SK-N-SH treated with all-trans-retinoic acid at 6 μM for 48 hours (cell line): ENCODE data around the gene ARFRP1.

Experiments
- ARNTL ChIP-seq: fragments of 450-650 bp; formaldehyde crosslinking; IDR thresholded peaks from 2 replicates; pipeline ENCODE4 v1.5.0; 2020; ENCODE audit warnings: low read depth, mild to moderate bottlenecking, moderate library complexity, borderline replicate concordance
- CSRNP3 ChIP-seq: fragments of 250-450 bp; sonication (Bioruptor Pico); IDR thresholded peaks from 2 replicates; pipeline ENCODE4 v1.5.1; 2021; ENCODE audit warnings: mild to moderate bottlenecking, moderate library complexity
- ISL1 ChIP-seq: fragments of 250-450 bp; sonication (Bioruptor Pico); IDR thresholded peaks from 2 replicates; pipeline ENCODE4 v2.1.2; 2022; ENCODE audit warnings: mild to moderate bottlenecking, moderate library complexity
- PATZ1 ChIP-seq: fragments of 250-450 bp; sonication (Bioruptor Pico); IDR thresholded peaks from 2 replicates; pipeline ENCODE4 v1.8.0; 2020; ENCODE audit warnings: mild to moderate bottlenecking, moderate library complexity, borderline replicate concordance
- POU6F1 ChIP-seq: fragments of 250-450 bp; sonication (Bioruptor Pico); IDR thresholded peaks from 2 replicates; pipeline ENCODE4 v1.8.0; 2021; ENCODE audit warnings: low read depth, mild to moderate bottlenecking, moderate library complexity, borderline replicate concordance
- RARB ChIP-seq: fragments of 250-450 bp; sonication (Bioruptor Pico); IDR thresholded peaks from 2 replicates; pipeline ENCODE4 v1.8.0; 2021; ENCODE audit warnings: mild to moderate bottlenecking, moderate library complexity
- SNAI2 ChIP-seq: fragments of 250-450 bp; sonication (Bioruptor Pico); IDR thresholded peaks from 2 replicates; pipeline ENCODE4 v1.5.0; 2020; ENCODE audit warnings: mild to moderate bottlenecking, moderate library complexity
- TCF4 ChIP-seq: fragments of 250-450 bp; sonication (Bioruptor Pico); IDR thresholded peaks from 2 replicates; pipeline ENCODE4 v1.8.0; 2021; ENCODE audit warnings: mild to moderate bottlenecking, moderate library complexity, borderline replicate concordance
- TOX ChIP-seq: fragments of 250-450 bp; sonication (Bioruptor Pico); IDR thresholded peaks from 2 replicates; pipeline ENCODE4 v1.8.0; 2021; ENCODE audit warnings: mild to moderate bottlenecking, moderate library complexity, borderline replicate concordance
- TSHZ2 ChIP-seq: fragments of 250-450 bp; sonication (Bioruptor Pico); IDR thresholded peaks from 2 replicates; pipeline ENCODE4 v1.5.0; 2020; ENCODE audit warnings: mild to moderate bottlenecking, moderate library complexity
- ZC3H10 ChIP-seq: fragments of 250-450 bp; sonication (Bioruptor Pico); IDR thresholded peaks from 2 replicates; pipeline ENCODE4 v1.5.1; 2021; ENCODE audit warnings: mild to moderate bottlenecking, moderate library complexity
- ZFP30 ChIP-seq: fragments of 450-650 bp; formaldehyde crosslinking; IDR thresholded peaks from 2 replicates; pipeline ENCODE4 v1.5.0; 2022; ENCODE audit warnings: mild to moderate bottlenecking, moderate library complexity
- ZNF70 ChIP-seq: fragments of 450-650 bp; formaldehyde crosslinking; IDR thresholded peaks from 2 replicates; pipeline ENCODE4 v1.5.0; 2020; ENCODE audit warnings: mild to moderate bottlenecking, moderate library complexity
- ZNF8 ChIP-seq: fragments of 450-650 bp; formaldehyde crosslinking; IDR thresholded peaks from 2 replicates; pipeline ENCODE4 v1.5.0; 2020; ENCODE audit warnings: mild to moderate bottlenecking, moderate library complexity

DNA sequence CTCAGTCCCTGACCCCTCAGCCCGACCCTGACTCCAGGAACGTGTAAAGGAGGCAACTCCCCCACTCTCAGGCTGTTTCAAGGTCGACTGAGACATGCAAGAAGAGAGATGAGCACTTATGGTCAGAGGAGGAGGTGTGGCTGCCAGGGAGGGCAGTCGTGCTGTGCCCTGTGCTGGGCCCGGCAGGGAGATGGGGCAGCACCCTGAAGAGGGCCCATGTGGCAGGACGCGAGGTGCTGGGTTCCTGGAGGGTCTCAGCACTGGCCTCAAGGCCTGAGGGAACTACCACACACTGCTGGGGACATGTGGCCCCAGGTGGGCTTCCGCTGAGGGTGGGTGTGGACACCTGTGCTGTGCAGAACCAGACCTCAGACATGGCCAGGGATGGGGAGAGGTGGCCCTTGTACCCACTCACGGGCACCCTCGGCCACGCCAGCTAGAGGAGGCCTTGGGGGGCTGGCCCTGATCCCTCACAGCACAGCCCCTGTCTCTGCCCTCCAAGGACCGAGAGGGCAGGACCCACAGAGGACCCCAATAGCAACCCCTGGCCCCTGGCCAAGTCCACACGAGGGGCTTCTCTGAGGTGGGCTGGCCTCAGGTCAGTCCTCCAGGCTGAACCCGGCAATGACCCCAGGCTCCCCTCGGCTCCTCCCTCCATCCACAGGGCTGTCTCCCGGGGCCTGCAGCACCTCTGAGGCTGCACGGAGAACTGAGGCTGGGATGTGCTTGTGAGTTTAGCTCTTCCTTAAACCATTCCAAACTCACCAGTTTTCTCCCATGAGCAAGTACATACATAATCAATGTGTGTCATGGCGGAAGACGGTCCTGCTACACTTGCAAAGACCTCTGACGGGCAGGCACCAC is 40.5 kb upstream of the ARFRP1 start:
- TF ChIP-seq CSRNP3 (CRISPR knock-in tag): no peak
- TF ChIP-seq SNAI2: no peak
- no peak for TF ChIP-seq ARNTL
- TF ChIP-seq TSHZ2 (CRISPR knock-in tag): no peak
- TF ChIP-seq ZNF70: no peak
- no peak for TF ChIP-seq ZFP30
- TF ChIP-seq POU6F1 (CRISPR knock-in tag): no peak
- no peak for TF ChIP-seq RARB (CRISPR knock-in tag)
- TF ChIP-seq PATZ1 (CRISPR knock-in tag): no peak
- TF ChIP-seq ZNF8 (CRISPR knock-in tag): no peak
- no peak for TF ChIP-seq ZC3H10 (CRISPR knock-in tag)
- TF ChIP-seq ISL1 (CRISPR knock-in tag): no peak
- TF ChIP-seq TCF4 (CRISPR knock-in tag): no peak
- TF ChIP-seq TOX (CRISPR knock-in tag): no peak
